HEK293T (cell line): Measurements from ENCODE around the gene PYGL.

ENCODE experiments used
- BHLHE40 ChIP-seq: fragments of 450-650 bp; IDR thresholded peaks from 2 replicates; pipeline ENCODE4 v1.6.1; 2016; ENCODE audit warnings: mild to moderate bottlenecking, moderate library complexity, borderline replicate concordance
- ELF4 ChIP-seq: fragments of 450-650 bp; IDR thresholded peaks from 2 replicates; pipeline ENCODE4 v1.6.1; 2017; ENCODE audit warnings: antibody characterized with exemption
- FOXA1 ChIP-seq: fragments of 450-650 bp; IDR thresholded peaks from 2 replicates; pipeline ENCODE4 v1.6.1; 2016; ENCODE audit warnings: mild to moderate bottlenecking
- FOXM1 ChIP-seq: fragments of 450-650 bp; IDR thresholded peaks from 2 replicates; pipeline ENCODE4 v1.6.1; 2017; ENCODE audit warnings: mild to moderate bottlenecking, borderline replicate concordance
- SUZ12 ChIP-seq: fragments of 450-650 bp; IDR thresholded peaks from 2 replicates; pipeline ENCODE4 v1.6.1; 2016; ENCODE audit warnings: mild to moderate bottlenecking
- ZNF384 ChIP-seq: fragments of 450-650 bp; IDR thresholded peaks from 2 replicates; pipeline ENCODE4 v1.6.1; 2016

- TF ChIP-seq SUZ12 (no peak), ZNF384 (no peak), ELF4 (no peak), BHLHE40 (no peak), FOXM1 (no peak), FOXA1 (no peak)
Measured at GRCh38 chr14:50941151-50941550, 3.1 kb downstream of the PYGL start.
